RKO (cell line): ENCODE measurements around the gene SLC39A3.

ENCODE experiments used
- DNase-seq: peaks from one replicate; pipeline ENCODE4 v3.0.0-alpha.2; 2016; ENCODE audit warnings: low spot score

Gene SLC39A3

GRCh38 chr19:2768365-2769132 lies 28.7 kb upstream of the SLC39A3 start:
- DNase-seq = no peak

GRCh38 chr19:2767688-2768087 lies 27.9 kb upstream of the SLC39A3 start:
- no peak for DNase-seq

- no peak for DNase-seq
These were observed 27.0 kb upstream of the SLC39A3 start for GRCh38 chr19:2766594-2767372.

- DNase-seq = no peak
These were observed 25.6 kb upstream of the SLC39A3 start for GRCh38 chr19:2765376-2765775.

GRCh38 chr19:2764945-2765344 lies 25.1 kb upstream of the SLC39A3 start:
- DNase-seq = no peak

GRCh38 chr19:2763687-2764086 lies 23.9 kb upstream of the SLC39A3 start:
- no peak for DNase-seq

GRCh38 chr19:2762783-2763496 lies 23.1 kb upstream of the SLC39A3 start:
- DNase-seq = no peak

- no peak for DNase-seq
These were observed 22.3 kb upstream of the SLC39A3 start for GRCh38 chr19:2761876-2762782.

GRCh38 chr19:2761309-2761677 lies 21.5 kb upstream of the SLC39A3 start:
- DNase-seq = no peak

- DNase-seq = no peak
These were observed 20.1 kb upstream of the SLC39A3 start for GRCh38 chr19:2759965-2760364.

GRCh38 chr19:2759362-2759761 lies 19.5 kb upstream of the SLC39A3 start:
- DNase-seq = no peak

GRCh38 chr19:2758601-2759313 lies 18.9 kb upstream of the SLC39A3 start:
- DNase-seq = no peak

- DNase-seq = no peak
These were observed 17.4 kb upstream of the SLC39A3 start for GRCh38 chr19:2756921-2757881.

GRCh38 chr19:2756477-2756876 lies 16.7 kb upstream of the SLC39A3 start:
- DNase-seq = no peak

- DNase-seq = no peak
These were observed 16.0 kb upstream of the SLC39A3 start for GRCh38 chr19:2755811-2756210.

- DNase-seq = no peak
These were observed 15.6 kb upstream of the SLC39A3 start for GRCh38 chr19:2755448-2755705.

GRCh38 chr19:2754659-2755447 lies 15.0 kb upstream of the SLC39A3 start:
- no peak for DNase-seq

- no peak for DNase-seq
These were observed 11.6 kb upstream of the SLC39A3 start for GRCh38 chr19:2751438-2751830.

- no peak for DNase-seq
These were observed 11.1 kb upstream of the SLC39A3 start for GRCh38 chr19:2750808-2751437.
